Uterus (tissue), 4 donors: ENCODE results near the gene CHKA. TPM values are rescaled to one million over a fixed set of nuclear protein-coding genes. Genes with fewer than 3 reads are reported as not detected.

ENCODE experiments used
- DNase-seq, 2 donors: peaks; one replicate each; pipeline ENCODE4 v3.0.0-alpha.2; 2019 to 2020
- H3K27ac ChIP-seq, 2 donors: fragments of 200-600 bp; sonication (generic); 1 replicate in 1 of 2; 2 replicates in 1 of 2; pipeline ENCODE4 v1.5.1; 2016 to 2018
- H3K27me3 ChIP-seq, 2 donors: fragments of 200-600 bp; sonication (generic); one replicate each; pipeline ENCODE4 v1.5.1; 2018 to 2019; ENCODE audit warnings: control low read depth in 1 of 2
- H3K36me3 ChIP-seq, 2 donors: fragments of 200-600 bp; sonication (generic); one replicate each; pipeline ENCODE4 v1.5.1; 2019; ENCODE audit warnings: control low read depth in 1 of 2
- H3K4me1 ChIP-seq, 2 donors: fragments of 200-600 bp; sonication (generic); one replicate each; pipeline ENCODE4 v1.5.1; 2018 to 2019; ENCODE audit warnings: control low read depth in 1 of 2
- H3K4me3 ChIP-seq, 2 donors: fragments of 200-600 bp; sonication (generic); 1 replicate in 1 of 2; 2 replicates in 1 of 2; pipeline ENCODE4 v1.5.1; 2018 to 2019; ENCODE audit warnings: mild to moderate bottlenecking in 1 of 2
- H3K9me3 ChIP-seq, 2 donors: fragments of 200-600 bp; sonication (generic); one replicate each; pipeline ENCODE4 v1.5.1; 2019; ENCODE audit warnings: control low read depth in 1 of 2
- CTCF ChIP-seq, 4 experiments: fragments of 200-600 bp in 2 of 4; fragments of 450-650 bp in 2 of 4; sonication (generic) in 2 of 4; IDR thresholded peaks; one replicate each; pipeline ENCODE4 v1.5.1; 2016 to 2019; ENCODE audit warnings: antibody characterized with exemption in 4 of 4, mild to moderate bottlenecking in 2 of 4, moderate library complexity in 1 of 4
- POLR2A ChIP-seq, 2 donors: fragments of 450-650 bp; IDR thresholded peaks; one replicate each; pipeline ENCODE4 v1.6.1; 2016; ENCODE audit warnings: antibody characterized with exemption in 2 of 2, mild to moderate bottlenecking in 1 of 2, moderate library complexity in 1 of 2
- intact Hi-C: fragments of 100-400 bp; cut with DNase I; formaldehyde crosslinking; loops from one replicate; pipeline ENCODE4 v1.15.1; 2023; ENCODE audit warnings: low total_unique reads
- total RNA-seq, 4 donors: library from RNA; depleted of rRNA in 3 of 4; stranded (reverse); fragments of >200 nt in 3 of 4; gene quantifications; one replicate each; pipeline versions ENCODE4 v1.1.0 to v1.2.4, GENCODE V29; 2014 to 2023
- donor health status: DM: yes; HTN: yes; CAD: no.

CHKA gene
- total RNA-seq, 4 donors from 2014 or later, result 21.8 to 57.1 (median 30.3) TPM

GRCh38 chr11:68020575-68020974 lies 100.6 kb downstream of the CHKA start:
- Histone ChIP-seq H3K9me3 (no peaks in the 10 kb centered on the region), H3K27ac (no peak overlapping the region), H3K4me1 (no peaks in the 10 kb centered on the region), H3K36me3 (no peaks in the 10 kb centered on the region), H3K27me3 (no peaks in the 10 kb centered on the region), H3K4me3 (no peak overlapping the region)
- no peak for DNase-seq
- intact Hi-C loops, result no loop called here
- TF ChIP-seq CTCF (IDR thresholded peaks at IDR 0.05) (no peak), POLR2A (IDR thresholded peaks at IDR 0.05) (no peak)

GRCh38 chr11:68019486-68019885 lies 101.7 kb downstream of the CHKA start:
- H3K27ac ChIP-seq, result no peak overlapping the region
- intact Hi-C loops, result no loop called here
- H3K27me3 ChIP-seq, result no peaks in the 10 kb centered on the region
- no peaks in the 10 kb centered on the region for H3K36me3 ChIP-seq
- DNase-seq, result no peak
- H3K4me1 ChIP-seq, result peaks cover 0 to 2% of the 10 kb centered on the region in 2 donors
- TF ChIP-seq POLR2A (IDR thresholded peaks at IDR 0.05) (no peak), CTCF (IDR thresholded peaks at IDR 0.05) (no peak)
- no peaks in the 10 kb centered on the region for H3K9me3 ChIP-seq
- H3K4me3 ChIP-seq, result no peak overlapping the region

- Histone ChIP-seq H3K27me3 (no peaks in the 10 kb centered on the region), H3K4me3 (no peak overlapping the region), H3K9me3 (no peaks in the 10 kb centered on the region), H3K4me1 (peaks cover 0 to 4% of the 10 kb centered on the region in 2 donors), H3K27ac (no peak overlapping the region), H3K36me3 (no peaks in the 10 kb centered on the region)
- TF ChIP-seq POLR2A (IDR thresholded peaks at IDR 0.05), result no peak
- no peak for TF ChIP-seq CTCF (IDR thresholded peaks at IDR 0.05)
- intact Hi-C loops, result no loop called here
- no peak for DNase-seq
Observed at GRCh38 chr11:68018730-68019190, 102.4 kb downstream of the CHKA start.

- DNase-seq, result no peak
- no peaks in the 10 kb centered on the region for H3K36me3 ChIP-seq
- no peak overlapping the region for H3K27ac ChIP-seq
- no peaks in the 10 kb centered on the region for H3K9me3 ChIP-seq
- no peak for TF ChIP-seq CTCF (IDR thresholded peaks at IDR 0.05)
- TF ChIP-seq POLR2A (IDR thresholded peaks at IDR 0.05), result no peak
- intact Hi-C loops, result no loop called here
- no peak overlapping the region for H3K4me3 ChIP-seq
- peaks cover 0 to 4% of the 10 kb centered on the region in 2 donors for H3K4me1 ChIP-seq
- no peaks in the 10 kb centered on the region for H3K27me3 ChIP-seq
Observed at GRCh38 chr11:68017980-68018729, 103.0 kb downstream of the CHKA start.

DNA sequence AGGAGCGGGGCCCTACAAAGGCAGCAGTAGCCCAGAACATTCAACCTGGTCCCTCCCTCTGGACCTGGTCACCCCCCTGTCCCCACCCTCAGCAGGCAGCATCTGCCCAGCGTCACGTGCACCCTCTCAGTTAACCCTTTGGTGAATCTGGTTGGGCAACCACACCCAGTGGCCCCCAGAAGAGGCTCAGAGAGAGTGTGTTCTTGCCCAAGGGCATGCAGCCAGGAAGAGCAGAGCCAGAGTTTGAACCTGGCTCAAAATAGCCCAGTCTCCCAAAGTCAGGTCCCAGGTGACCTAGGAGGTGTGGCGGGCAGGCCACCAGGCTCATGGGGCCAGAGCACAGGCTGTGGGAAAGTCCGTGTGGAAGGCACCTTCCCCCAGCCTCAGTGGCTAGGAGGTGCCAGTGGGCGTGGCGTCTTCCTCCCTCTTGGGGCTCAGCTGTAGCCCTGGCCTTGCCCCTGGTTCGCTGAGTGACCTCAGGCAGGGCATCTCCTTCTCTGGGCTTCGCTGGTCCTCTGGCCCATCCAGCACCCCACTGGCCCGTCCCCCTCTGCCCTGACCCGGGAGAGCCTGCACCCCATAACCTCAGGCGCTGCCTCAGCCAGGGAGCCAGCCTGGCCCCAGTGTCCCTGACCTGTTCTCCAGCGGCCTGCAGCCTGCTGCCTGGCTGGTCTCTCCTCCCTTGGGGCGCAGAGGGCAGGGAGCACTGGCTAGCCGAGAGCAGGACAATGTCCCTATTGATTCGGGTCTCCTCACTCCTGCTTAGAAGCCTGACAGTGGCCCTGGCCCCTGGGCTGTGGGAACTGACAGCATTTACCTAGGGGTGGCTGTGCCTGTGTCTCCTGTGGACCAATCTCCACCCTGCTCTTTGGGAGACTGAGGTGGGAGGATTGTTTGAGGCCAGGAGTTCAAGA lies 104.0 kb downstream of the CHKA start:
- H3K4me1 ChIP-seq, result peaks cover 0 to 4% of the 10 kb centered on the region in 2 donors
- no peak overlapping the region for H3K4me3 ChIP-seq
- TF ChIP-seq POLR2A (IDR thresholded peaks at IDR 0.05), result no peak
- TF ChIP-seq CTCF (IDR thresholded peaks at IDR 0.05), result no peak
- H3K27me3 ChIP-seq, result no peaks in the 10 kb centered on the region
- DNase-seq, result no peak
- intact Hi-C loops, result no loop called here
- no peaks in the 10 kb centered on the region for H3K9me3 ChIP-seq
- H3K36me3 ChIP-seq, result no peaks in the 10 kb centered on the region
- H3K27ac ChIP-seq, result no peak overlapping the region
